ENCODE measurements around the gene CERK. TPM values are rescaled to one million over a fixed set of nuclear protein-coding genes. Genes with fewer than 3 reads are reported as not detected.

Gene CERK
- polyA plus RNA-seq, 1 donor from 2014 or later, result 57.4 TPM

DNA sequence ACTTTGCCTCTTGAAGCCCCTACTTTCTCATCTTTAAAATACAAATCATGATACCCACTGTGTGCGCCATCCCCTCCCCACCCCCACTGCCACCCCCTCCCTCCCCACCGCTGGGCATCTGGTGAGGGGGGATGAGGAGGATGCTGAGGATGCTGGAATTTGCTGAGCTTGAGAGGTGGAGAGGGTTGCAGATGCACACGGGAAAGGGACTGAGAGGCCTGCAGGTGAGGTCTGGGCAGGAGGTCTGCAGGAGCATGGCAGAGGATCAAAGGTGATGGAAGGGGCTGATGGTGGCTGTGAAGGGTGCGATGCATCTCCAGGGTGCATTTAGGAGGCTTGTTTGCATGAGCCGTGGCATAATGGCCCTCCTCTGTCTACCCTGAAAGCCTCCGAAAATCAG, 16.8 kb upstream of the CERK start:
- no peak overlapping the region for H3K27ac ChIP-seq (ENCODE audit: low read length)
- H3K9me3 ChIP-seq (ENCODE audit: low read length), result peaks cover 4% of the 10 kb centered on the region
- no peak overlapping the region for H3K4me3 ChIP-seq (ENCODE audit: low read length)
- no peaks in the 10 kb centered on the region for H4K20me1 ChIP-seq (ENCODE audit: insufficient read depth)
- no peaks in the 10 kb centered on the region for H3K9me2 ChIP-seq (ENCODE audit: insufficient read depth, low read length)
- no peak overlapping the region for H3K9ac ChIP-seq (ENCODE audit: low read length)
- H3K36me3 ChIP-seq (ENCODE audit: insufficient read depth, low read length), result no peaks in the 10 kb centered on the region
- no peak for TF ChIP-seq EP300 (conservative IDR thresholded peaks at IDR 0.05; ENCODE audit: poor library complexity, severe bottlenecking)
- no peak for TF ChIP-seq POLR2AphosphoS5 (IDR thresholded peaks at IDR 0.05)
- TF ChIP-seq REST (IDR thresholded peaks at IDR 0.05; ENCODE audit: borderline replicate concordance), result no peak
- no peaks in the 10 kb centered on the region for H3F3A ChIP-seq (ENCODE audit: insufficient read depth, low read length, poor library complexity, severe bottlenecking)
- no peak overlapping the region for H2AFZ ChIP-seq (ENCODE audit: low read depth, low read length)
- H3K79me2 ChIP-seq (replicated peaks; ENCODE audit: insufficient read depth, low read length), result no peaks in the 10 kb centered on the region
- H3K4me2 ChIP-seq (ENCODE audit: low read length), result no peak overlapping the region
- no peaks in the 10 kb centered on the region for H3K27me3 ChIP-seq (ENCODE audit: insufficient read depth, low read depth, low read length)

DNA sequence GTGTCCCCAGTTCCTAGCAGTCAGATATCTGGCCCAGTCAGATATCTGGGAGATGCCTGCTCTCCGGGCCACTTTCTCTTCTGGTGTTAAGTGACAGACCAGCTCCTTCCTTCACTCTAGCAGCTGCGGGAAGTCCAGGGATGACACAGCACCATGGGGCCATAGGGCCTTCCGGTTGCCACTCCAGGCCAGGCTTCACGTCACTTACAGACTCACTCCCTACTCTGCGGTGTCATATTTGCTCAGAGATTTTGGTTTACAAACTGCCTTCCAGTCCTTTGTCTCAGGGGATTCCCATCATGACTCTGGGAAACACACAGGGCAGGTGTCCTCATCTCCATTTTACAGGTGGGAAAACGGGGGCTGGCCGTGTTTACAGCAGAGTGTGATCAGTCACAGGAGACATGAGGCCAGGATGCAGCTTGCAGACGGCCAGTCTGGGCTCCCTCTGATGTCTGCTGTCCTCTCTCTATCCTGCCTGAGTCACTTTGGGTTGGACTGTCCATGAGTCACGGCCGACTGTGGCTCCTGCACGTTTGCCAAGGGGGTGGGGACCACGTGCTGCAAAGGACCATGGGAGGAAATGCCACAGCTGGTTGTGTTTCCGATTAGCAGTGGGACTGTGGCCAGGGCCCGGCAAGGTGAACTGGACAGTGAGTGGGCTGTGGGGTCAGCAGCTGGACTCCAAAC, 16.2 kb upstream of the CERK start:
- Histone ChIP-seq H3F3A (ENCODE audit: insufficient read depth, low read length, poor library complexity, severe bottlenecking) (no peaks in the 10 kb centered on the region), H3K9me3 (ENCODE audit: low read length) (peaks cover 4% of the 10 kb centered on the region), H4K20me1 (ENCODE audit: insufficient read depth) (no peaks in the 10 kb centered on the region), H3K27ac (ENCODE audit: low read length) (no peak overlapping the region), H3K9ac (ENCODE audit: low read length) (no peak overlapping the region), H3K27me3 (ENCODE audit: insufficient read depth, low read depth, low read length) (no peaks in the 10 kb centered on the region), H3K9me2 (ENCODE audit: insufficient read depth, low read length) (no peaks in the 10 kb centered on the region), H3K79me2 (replicated peaks; ENCODE audit: insufficient read depth, low read length) (no peaks in the 10 kb centered on the region), H2AFZ (ENCODE audit: low read depth, low read length) (no peak overlapping the region), H3K4me2 (ENCODE audit: low read length) (no peak overlapping the region), H3K4me3 (ENCODE audit: low read length) (no peak overlapping the region), H3K36me3 (ENCODE audit: insufficient read depth, low read length) (no peaks in the 10 kb centered on the region)
- TF ChIP-seq POLR2AphosphoS5 (IDR thresholded peaks at IDR 0.05), result no peak
- TF ChIP-seq TAF1 (IDR thresholded peaks at IDR 0.05; ENCODE audit: low read depth), result no peak

GRCh38 chr22:46753761-46754109, 15.7 kb upstream of the CERK start:
- Histone ChIP-seq H2AFZ (ENCODE audit: low read depth, low read length) (no peak overlapping the region), H3K9ac (ENCODE audit: low read length) (no peak overlapping the region), H3K27ac (ENCODE audit: low read length) (no peak overlapping the region), H3K4me2 (ENCODE audit: low read length) (no peak overlapping the region), H3K9me2 (ENCODE audit: insufficient read depth, low read length) (no peaks in the 10 kb centered on the region), H3K79me2 (replicated peaks; ENCODE audit: insufficient read depth, low read length) (no peaks in the 10 kb centered on the region), H3K9me3 (ENCODE audit: low read length) (peaks cover 4% of the 10 kb centered on the region), H4K20me1 (ENCODE audit: insufficient read depth) (no peaks in the 10 kb centered on the region), H3F3A (ENCODE audit: insufficient read depth, low read length, poor library complexity, severe bottlenecking) (no peaks in the 10 kb centered on the region), H3K4me3 (ENCODE audit: low read length) (no peak overlapping the region), H3K36me3 (ENCODE audit: insufficient read depth, low read length) (no peaks in the 10 kb centered on the region), H3K27me3 (ENCODE audit: insufficient read depth, low read depth, low read length) (no peaks in the 10 kb centered on the region)
- TF ChIP-seq EZH2 (IDR thresholded peaks at IDR 0.05; ENCODE audit: borderline replicate concordance, insufficient read depth, low read length, poor library complexity, severe bottlenecking) (no peak), TAF1 (IDR thresholded peaks at IDR 0.05; ENCODE audit: low read depth) (no peak)

DNA sequence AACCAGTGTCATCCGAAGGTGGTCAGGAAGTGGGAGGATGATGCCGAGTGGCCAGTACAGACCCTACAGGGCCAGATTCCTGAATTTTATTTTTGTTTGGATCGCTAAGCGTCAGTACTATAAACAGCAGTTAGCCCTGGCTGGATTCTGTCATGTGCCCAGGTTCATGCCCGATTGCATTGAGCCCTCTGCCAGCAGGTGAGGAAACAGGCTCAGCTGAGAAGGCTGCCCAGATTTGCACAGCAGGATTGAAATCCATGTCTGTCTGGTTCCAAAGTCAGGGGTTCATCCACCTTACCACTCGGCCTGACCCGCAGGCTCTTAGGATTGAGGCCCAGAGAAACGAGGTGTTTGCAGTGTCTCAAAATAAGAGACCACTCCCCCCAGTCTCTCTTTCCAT, 15.3 kb upstream of the CERK start:
- H3K4me3 ChIP-seq (ENCODE audit: low read length), result no peak overlapping the region
- H3K9ac ChIP-seq (ENCODE audit: low read length), result no peak overlapping the region
- no peak overlapping the region for H2AFZ ChIP-seq (ENCODE audit: low read depth, low read length)
- no peaks in the 10 kb centered on the region for H3K79me2 ChIP-seq (replicated peaks; ENCODE audit: insufficient read depth, low read length)
- no peaks in the 10 kb centered on the region for H3K9me2 ChIP-seq (ENCODE audit: insufficient read depth, low read length)
- H3K4me2 ChIP-seq (ENCODE audit: low read length), result no peak overlapping the region
- TF ChIP-seq TAF1 (IDR thresholded peaks at IDR 0.05; ENCODE audit: low read depth) (no peak), EZH2 (IDR thresholded peaks at IDR 0.05; ENCODE audit: borderline replicate concordance, insufficient read depth, low read length, poor library complexity, severe bottlenecking) (no peak), POLR2AphosphoS5 (IDR thresholded peaks at IDR 0.05) (no peak), SMC3 (conservative IDR thresholded peaks at IDR 0.05; ENCODE audit: poor library complexity) (no peak)
- H3K9me3 ChIP-seq (ENCODE audit: low read length), result peaks cover 4% of the 10 kb centered on the region
- no peaks in the 10 kb centered on the region for H3K36me3 ChIP-seq (ENCODE audit: insufficient read depth, low read length)
- H4K20me1 ChIP-seq (ENCODE audit: insufficient read depth), result no peaks in the 10 kb centered on the region
- no peaks in the 10 kb centered on the region for H3K27me3 ChIP-seq (ENCODE audit: insufficient read depth, low read depth, low read length)
- no peaks in the 10 kb centered on the region for H3F3A ChIP-seq (ENCODE audit: insufficient read depth, low read length, poor library complexity, severe bottlenecking)
- no peak overlapping the region for H3K27ac ChIP-seq (ENCODE audit: low read length)
